Measurements from ENCODE around the gene RSPH1.

The RSPH1 gene

DNA sequence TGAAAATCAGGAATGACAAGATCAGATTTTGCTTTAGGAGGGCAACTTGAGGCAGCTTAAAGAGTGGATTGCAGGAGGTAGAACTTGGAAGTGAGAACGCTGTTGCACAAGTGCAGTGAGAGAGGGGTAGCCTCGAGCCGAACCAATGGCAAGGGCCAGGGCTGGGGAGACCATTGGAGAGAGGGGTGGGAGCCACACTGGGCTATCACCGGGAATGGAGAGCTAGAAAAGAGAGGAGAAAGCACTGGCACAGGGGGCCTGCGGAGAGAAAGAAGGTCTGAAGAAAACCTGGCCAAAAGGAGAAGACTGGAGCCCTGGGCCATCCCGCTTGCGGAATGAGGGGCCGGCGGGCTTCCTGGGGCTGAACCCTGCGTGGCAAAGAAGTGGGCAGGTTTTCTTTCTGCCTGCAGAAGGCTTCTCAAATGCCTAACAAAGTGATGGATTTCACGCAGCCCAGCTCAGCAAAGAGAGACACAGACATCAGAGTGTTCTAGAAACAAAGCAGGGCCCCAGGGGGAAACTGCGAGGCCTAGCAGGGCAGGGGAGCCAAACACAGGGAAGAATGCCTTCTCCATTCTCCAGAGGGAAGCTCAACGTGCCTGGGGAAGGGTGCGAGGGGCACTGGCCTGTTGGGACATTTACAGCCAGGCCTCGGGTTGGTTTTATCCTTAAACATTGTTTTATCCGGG lies 16.5 kb upstream of the RSPH1 start:
- no peak for DNase-seq

DNA sequence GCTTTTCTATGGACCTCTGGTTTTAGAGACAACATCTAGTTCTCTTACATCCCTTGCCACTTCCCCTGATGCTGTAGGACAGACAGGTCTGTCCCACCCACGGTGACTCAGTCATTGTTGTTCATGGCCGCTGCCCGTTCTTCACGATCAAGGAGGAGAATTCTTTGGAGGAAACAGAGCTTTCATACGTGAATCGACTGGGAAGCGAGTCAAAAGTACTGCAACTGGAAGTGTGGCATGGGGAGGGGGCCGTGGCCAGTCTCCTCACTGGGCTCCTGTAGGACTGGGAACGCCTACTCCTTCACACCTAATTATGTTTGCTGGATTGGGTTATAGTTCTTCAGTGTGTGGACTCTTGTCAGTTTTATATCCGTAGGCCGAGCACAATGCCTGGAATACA lies 13.2 kb upstream of the RSPH1 start:
- no peak for DNase-seq

DNA sequence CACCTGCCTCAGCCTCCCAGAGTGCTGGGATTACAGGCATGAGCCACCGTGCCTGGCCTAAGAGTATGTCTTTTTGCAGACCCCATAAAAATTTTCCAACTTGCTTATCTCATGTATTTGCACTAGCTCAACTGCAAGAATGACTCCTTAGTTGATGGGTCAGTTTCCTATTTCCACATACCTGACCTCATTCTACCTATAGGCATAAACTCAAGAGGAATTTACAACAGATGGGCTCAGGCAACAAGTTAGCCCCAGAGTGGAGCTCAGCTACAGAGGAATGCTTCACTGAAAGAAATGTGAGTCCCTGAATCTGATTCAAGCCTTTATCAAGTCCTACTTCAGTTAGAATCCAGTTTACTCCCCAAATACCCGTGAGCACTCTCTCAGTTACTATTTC lies 12.3 kb upstream of the RSPH1 start:
- no peak for DNase-seq

DNA sequence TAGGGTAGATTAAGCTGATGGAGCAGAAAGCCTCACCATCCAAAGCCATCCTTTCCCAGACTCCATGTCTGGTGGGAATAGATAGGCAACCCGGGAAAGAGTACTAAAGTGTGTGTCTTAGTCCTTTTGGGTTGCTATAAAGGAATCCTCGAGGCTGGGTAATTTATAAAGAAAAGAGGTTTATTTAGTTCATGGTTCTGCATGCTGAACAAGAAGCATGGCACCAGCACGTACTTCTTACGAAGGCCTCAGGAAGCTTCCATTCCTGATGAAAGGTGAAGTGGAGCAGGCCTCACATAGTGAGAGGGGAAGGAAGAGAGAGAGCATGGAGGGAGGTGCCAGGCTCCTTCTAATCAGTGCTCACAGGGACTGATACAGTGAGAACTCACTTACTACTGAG lies 11.4 kb upstream of the RSPH1 start:
- no peak for DNase-seq

DNA sequence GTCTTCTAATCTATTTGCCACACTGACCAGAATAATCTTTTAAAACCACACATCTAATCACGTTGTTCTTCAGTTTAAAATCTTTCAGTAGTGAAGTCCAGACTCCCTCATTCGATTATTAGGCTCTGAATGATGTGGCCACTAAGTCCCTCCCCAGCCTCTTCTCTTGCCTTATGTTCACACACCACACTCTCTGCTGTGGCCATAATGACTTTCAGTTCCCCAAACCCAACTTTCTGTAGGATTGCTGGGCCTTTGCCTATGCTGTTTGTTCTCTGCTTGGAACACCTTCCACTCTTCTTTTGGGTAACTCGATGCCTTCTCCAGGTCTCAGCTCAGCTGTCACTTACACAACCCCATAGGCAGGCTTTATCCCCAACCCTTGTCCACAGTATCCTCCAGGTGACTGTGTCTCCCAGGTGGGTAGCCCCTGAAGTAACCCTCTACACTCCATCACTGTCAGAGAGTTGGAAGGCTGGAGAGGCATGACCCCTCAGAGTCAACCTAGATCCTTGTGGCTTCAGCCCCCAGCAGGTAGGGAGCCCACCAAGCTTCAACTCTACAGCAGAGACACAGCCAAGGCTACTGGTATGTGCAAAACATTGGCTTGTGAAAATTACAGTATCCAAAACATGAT lies 9.2 kb upstream of the RSPH1 start:
- peak; percentile 90 for DNase-seq

DNA sequence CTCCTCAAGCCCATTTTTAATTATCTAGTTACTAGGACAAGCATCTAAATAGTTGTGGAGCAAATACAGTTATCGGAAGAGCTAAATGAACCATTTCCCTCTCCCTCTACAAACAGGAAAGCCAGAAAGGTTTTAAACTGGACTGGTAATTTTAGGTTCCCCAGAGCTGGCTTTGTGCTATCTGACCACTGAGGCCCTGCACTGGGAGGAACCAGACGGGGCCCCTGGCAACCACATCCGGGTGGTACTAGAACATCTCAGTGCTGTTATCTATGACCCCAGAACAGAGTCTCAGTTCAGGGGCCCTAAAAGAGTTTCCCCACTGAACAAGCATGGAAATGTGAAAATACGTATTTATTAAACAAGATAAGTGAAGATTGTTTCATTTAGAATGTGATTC lies 7.7 kb upstream of the RSPH1 start:
- peak; percentile 69 for DNase-seq

DNA sequence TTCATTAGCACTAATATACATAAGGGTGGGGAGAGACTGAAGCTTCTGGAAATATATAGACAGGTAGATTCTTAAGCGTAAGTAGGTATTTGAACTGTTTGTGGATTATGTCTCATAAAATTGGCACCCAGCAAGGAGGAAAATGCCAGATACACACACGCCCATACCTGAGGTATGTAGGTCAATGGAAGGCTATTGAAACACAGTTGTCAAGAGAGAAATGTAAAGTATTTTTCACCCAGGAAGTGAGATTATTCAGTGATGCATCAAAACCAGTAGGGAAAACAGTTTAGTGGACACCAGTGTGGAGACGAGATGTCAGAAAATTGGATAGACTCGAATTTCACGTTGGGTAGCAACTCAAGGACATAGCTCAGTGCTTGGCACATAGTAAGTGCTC lies 4.7 kb upstream of the RSPH1 start:
- DNase-seq, result no peak

DNA sequence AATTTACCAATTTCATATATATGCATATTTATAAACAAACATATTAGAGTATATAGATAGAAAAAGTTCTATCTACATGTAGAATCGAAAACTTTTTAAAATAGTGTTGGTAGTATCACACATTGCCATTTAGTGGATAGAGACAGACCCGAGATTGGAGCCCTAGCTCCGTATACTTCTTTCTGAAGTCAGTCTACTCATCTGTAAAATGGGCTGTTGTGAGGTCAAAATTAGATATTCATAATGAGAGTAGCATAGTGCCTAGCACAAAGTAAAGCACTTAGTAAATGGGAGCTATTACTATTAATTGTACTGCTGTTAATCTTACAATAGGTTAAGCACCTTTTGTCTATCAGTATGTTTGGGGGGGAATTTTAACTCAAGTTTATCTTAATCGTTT lies 4.2 kb upstream of the RSPH1 start:
- no peak for DNase-seq

DNA sequence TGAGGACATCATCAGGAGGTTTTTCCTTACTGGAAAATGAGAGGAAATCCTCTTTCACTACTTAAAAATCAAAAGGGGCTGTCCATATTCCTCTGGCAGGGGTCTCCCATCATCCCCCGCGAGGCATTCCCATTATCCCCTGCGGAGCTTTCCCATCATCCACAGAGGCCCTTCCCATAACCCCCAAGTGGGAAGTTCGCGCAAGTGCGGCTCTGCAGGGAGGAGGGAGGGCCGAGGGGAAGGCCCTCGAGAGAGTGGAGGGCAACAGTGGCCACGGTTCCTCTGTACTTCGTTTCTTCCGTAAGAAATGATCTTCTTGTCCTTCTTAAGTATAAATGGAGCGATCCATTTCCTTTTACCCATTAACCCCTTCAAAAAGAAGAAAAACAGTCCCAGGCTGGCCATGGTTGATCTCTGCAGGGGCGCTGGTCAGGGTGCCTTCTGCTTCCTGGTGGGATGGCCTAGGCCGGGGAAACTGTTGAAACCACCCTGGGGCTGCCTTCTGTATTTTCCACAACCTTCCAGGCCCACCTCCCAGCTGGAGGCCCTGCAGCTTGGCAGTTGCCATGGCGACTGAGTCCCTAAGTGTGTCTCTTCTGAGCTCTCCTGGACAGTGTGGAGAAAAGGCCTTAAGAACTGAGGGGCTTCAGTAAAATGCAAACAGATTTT lies 3.6 kb upstream of the RSPH1 start:
- DNase-seq, result no peak

DNA sequence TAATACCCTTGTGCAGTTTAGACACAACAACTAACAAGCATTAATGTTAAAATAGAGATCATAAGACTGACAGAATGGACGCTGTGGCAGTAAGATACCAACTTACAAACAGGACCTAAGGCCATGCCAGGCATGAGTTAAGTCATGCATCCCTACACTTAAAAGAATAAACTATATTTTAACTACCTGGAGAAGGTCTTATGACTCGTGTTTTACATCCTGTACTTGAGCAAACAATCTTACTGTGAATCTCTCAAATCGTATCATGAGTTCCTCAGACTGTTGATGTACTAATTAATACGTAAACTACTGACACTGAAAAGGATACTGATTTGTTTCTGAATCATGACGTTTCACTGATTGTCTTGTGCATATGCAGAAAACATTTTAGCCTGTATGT lies 2.0 kb upstream of the RSPH1 start:
- no peak for DNase-seq

DNA sequence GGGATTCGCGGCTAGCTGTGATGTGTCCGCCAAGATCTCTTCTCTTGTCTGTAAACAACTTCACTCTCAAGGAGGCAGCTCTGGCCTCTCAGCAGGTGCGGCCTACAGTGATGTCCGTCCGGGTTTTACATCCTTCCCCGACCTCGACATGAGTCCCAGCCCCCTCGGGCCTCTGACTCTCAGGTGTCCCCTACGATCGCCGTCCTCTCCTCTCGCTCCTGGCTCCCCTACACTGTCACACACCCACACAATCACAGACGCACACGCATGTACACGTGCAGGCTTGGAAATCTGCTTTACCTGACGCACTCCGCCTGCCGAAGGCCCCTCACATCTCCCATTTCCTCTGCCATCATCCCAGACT lies 797 bp upstream of the RSPH1 start:
- no peak for DNase-seq

DNA sequence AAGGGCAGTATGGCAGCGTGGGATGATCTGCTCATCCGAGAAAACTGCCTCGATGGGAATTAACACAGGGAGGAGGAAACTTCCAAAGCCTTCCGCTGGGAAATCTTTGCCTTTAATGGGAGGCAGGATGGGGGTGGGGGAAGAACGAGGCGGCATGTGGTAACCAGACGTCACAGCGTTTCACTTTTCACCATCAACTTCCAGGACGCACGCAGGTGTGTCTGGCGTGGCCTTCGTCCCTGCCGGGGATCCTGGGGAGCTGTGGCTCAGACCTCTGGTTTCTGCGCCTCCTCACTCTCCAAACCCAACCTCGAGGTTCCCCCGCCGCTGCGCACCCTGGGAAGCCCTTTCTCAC lies 282 bp downstream of the RSPH1 start:
- no peak for DNase-seq

DNA sequence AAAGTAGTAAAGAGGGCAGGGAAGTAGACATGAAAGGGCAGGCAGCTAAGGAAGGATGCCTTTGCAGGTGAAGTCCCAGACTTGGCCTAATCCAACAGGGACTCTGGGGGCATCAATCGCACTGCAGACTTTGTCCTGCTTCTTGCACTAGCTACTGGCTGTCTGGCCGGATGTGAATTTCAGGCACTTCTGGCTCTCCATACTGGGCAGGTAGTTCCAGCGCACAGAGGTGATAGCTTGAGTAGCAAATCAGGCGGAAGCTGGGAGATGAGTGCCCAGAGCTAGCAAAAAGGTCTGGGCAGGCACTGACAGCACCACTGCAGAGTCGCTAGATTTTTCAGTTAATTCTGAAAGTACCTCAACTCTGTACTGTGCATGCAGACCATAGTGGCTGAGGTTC lies 997 bp downstream of the RSPH1 start:
- no peak for DNase-seq

DNA sequence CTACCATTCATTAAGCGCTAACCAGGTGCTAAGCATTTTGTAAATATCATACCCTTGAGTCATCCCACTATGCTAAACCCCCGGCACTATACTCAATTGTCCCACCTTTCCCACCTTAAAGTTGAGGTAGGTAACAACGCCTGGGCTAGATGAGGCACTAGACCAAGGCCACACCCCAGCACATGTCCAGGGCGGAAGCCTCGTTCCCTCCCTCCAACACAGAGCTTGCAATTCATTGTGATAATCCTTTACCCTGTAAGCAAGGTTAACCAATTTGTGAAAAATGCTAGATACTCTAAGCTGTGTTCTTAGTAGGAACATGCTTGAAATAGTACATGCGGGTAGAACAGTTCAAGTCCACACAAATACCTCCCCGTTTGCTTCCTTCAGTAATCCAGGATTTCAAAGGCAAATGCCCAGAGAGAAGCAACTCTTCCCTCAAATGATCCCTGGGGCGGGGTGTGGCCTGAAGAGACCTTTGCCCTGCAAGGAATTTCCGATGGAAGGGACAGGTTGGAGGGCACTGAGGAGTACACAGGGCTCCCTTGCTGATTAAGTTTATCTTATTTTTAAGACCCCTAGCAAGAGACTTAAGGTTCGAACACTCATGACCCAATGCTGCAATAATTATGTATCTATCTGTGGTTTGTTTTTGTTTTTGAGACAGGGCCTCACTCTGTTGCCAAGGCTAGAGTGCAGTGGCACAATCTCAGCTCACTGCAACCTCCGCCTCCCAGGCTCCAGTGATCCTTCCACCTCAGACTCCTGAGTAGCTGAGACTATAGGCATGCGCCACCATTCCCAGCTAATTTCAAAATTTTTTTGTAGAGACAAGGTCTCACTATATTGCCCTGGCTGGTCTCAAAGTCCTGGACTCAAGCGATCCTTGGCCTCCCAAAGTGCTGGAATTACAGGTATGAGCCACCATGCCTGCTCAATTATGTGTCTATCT lies 2.6 kb downstream of the RSPH1 start:
- no peak for DNase-seq

DNA sequence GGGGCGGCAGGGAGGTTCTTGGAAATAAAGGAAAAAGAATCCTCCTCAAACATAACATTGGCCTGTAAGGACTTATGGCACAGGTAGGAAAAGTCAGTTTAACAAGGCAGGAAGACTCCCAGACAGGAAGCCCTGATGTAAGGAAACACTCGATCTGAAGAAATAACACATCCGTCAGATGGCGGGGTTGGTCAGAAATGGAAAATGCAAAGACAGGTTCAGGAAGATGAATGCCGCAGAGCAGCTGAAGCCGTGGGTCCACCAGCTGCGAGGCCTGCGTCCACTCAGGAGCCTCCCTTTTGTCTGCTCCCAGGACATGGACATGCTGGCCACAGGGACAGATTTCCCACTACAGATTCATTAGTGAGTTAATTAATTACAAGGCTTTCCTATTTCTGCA lies 3.8 kb downstream of the RSPH1 start:
- no peak for DNase-seq

DNA sequence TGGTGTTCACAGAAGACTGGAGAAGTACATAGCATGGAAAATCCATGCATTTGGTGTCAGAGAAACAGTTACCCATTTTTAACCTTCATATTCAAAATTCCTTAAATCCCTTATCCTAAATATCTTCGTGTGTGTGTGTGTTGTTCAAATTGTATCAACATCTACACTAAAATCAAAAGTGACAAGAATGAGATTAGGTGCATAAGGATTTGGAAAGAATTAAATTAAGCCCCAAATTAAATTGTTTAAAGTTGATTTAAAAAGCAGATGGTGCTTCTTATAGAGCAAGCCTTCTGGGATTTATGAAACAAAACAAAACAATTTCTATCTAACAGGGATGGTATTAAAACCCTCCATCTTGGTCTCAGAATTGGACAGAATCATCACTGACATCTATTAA lies 4.7 kb downstream of the RSPH1 start:
- DNase-seq, result no peak

DNA sequence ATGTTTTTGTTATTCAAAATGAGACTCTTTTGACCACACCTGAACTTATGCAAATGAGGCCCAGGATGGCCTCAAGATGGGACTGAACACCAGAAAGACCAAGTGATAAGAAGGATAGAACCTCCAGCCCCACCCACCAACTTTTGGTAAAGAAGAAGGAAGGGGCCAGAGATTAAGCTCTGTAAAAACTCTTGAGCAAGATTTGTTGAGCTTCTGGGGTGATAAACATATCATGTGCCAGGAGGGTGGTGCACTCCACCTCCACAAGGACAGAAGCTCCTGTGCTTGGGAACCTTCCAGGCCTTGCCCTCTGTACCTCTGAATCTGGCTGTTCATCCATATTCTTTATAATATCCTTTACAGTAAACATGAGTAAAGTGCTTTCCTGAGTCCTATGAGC lies 5.3 kb downstream of the RSPH1 start:
- DNase-seq, result peak; percentile 34

DNA sequence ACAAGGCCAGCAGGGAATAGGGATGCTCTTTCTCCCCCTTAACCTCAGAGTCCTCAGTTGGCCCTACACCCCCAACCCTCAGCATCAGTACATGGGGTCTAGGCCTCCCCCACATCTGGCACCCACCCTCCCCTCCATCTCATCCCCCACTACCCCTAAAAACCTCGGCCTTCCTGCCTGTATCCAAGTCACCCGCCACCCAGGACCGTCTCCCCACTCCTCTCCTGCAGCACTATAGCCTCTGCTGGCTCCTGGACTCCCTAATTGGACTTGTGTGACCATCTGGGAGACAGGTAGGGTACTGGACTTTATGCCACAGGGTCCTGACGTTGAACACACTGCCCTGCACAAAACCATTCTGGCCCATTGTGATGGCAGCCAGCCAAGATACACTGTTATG lies 6.0 kb downstream of the RSPH1 start:
- no peak for DNase-seq

DNA sequence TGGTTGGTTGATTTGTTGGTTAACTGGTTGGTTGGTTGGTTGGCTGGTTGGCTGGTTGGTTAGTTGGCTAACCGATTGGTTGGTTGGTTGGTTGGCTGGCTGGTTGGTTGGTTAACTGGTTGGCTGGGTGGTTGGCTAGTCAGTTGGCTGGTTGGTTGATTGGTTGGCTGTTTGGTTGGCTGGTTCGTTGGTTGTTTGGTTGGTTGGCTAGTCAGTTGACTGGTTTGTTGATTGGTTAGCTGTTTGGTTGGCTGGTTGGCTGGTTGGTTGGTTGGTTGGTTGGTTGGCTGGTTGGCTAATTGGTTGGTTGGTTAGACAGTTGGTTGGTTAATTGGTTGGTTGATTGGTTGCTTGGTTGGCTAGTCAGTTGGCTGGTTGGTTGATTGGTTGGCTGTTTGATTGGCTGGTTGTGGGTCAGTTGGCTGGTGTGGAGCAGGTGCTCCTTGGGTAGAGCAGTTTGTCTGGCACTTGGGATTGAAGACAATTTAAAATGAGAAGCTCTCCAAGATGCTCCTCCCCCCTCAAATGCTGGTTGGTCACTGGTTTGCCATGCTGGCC lies 6.9 kb downstream of the RSPH1 start:
- no peak for DNase-seq

DNA sequence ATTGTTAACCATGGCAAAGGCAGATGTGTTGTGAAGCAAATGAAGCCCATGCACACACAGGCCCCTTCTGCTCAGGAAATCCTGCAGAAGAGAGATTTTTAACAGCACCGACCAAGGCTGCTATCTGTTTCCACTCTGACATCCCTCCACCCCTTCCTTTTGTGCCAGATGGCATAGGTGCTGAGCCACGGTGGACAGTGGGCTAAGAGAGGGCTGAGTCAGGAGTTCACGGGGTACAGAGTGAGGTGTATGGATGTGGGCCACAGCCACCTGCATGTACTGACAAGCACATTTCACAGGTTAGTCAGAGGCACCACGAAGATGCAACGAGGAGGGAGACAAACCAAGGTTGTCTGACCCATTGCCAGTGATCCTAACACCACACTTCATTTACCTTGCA lies 9.5 kb downstream of the RSPH1 start:
- DNase-seq, result no peak

DNA sequence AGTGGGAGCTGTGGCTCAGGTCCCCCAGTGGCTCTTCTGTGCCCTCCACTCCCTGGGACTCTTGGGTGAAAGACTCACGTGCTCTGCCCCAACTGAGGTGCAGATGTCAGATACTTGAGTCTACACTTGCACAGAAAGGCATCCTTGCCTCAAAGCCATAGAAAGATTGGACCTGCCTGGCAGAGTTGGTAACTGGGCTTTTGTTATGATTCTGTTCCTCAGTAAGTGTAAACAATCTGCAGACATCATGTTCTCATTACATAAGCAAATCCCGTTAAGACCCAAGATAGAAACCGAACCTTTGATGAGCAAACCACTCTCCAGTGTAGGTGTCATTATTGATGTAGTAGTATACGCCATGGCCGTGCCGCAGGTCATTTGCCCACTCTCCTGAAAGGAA lies 10.0 kb downstream of the RSPH1 start:
- DNase-seq, result no peak

DNA sequence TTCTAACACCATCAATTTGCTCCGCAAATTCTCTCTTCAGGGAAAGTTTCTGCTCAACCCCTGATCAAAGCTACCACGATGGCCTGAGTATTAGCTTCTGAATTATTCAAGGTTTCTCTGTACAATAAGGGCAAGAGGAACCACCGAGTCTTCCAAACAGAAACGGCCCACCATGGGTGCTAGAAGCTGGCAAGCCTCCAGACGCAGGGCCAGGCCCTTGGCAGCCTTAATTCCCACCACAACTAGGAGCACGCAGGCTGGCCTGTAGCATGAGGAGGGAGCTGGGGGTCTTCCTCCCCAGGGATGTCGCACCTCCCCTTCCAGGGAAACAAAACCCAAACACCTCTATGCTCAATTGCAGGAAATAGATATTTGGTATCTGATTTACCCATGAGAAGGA lies 11.1 kb downstream of the RSPH1 start:
- DNase-seq, result no peak

DNA sequence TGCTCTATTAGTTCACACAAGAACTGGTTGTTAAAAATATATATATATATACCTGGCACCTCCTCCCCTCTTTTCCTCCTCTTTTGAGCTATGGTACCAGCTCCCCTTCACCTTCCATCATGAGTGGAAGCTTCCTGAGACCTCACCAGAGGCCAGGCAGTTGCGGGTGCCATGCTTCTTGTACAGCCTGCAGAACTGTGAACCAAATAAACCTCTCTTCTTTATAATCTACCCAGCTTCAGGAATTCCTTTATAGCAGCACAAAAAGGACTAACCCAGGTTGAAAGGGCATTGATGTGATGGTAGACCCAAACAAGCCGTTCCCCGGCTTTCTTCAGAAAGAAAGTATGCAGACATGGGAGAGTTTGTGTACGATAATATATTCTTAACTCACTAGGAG lies 14.9 kb downstream of the RSPH1 start:
- DNase-seq, result no peak

Measured in MV-4-11 (cell line).